T-helper 9 cell (primary cell): ENCODE results near the gene DNAJC3.
"Not testable (repeated sequence)": the region's sequence is repeated elsewhere in the genome, so short reads cannot be mapped to it uniquely, and the experiment has no call there.

Source experiments
- DNase-seq: peaks from one replicate; pipeline ENCODE4 v3.0.0-alpha.2; 2020

The DNAJC3 gene

GRCh38 chr13:95676105-95676761 lies 706 bp upstream of the DNAJC3 start:
- no peak for DNase-seq

- no peak for DNase-seq
These were observed 776 bp downstream of the DNAJC3 start for GRCh38 chr13:95677564-95678266.

GRCh38 chr13:95678967-95679366 lies 2.0 kb downstream of the DNAJC3 start:
- DNase-seq = no peak

GRCh38 chr13:95679722-95680121 lies 2.8 kb downstream of the DNAJC3 start:
- no peak for DNase-seq

- DNase-seq = no peak
These were observed 7.5 kb downstream of the DNAJC3 start for GRCh38 chr13:95684418-95684817.

- DNase-seq = not testable (repeated sequence)
These were observed 8.0 kb downstream of the DNAJC3 start for GRCh38 chr13:95684960-95685359.

- no peak for DNase-seq
These were observed 12.6 kb downstream of the DNAJC3 start for GRCh38 chr13:95689582-95689926.

GRCh38 chr13:95690986-95691385 lies 14.0 kb downstream of the DNAJC3 start:
- DNase-seq = not testable (repeated sequence)

- DNase-seq = no peak
These were observed 20.2 kb downstream of the DNAJC3 start for GRCh38 chr13:95697052-95697680.

- no peak for DNase-seq
These were observed 21.3 kb downstream of the DNAJC3 start for GRCh38 chr13:95698047-95698749.

GRCh38 chr13:95703576-95703975 lies 26.6 kb downstream of the DNAJC3 start:
- DNase-seq = no peak

- no peak for DNase-seq
These were observed 27.6 kb downstream of the DNAJC3 start for GRCh38 chr13:95704510-95704909.

- DNase-seq = no peak
These were observed 29.4 kb downstream of the DNAJC3 start for GRCh38 chr13:95706356-95706755.

GRCh38 chr13:95707035-95707434 lies 30.1 kb downstream of the DNAJC3 start:
- no peak for DNase-seq

- no peak for DNase-seq
These were observed 30.8 kb downstream of the DNAJC3 start for GRCh38 chr13:95707442-95708390.

- no peak for DNase-seq
These were observed 31.4 kb downstream of the DNAJC3 start for GRCh38 chr13:95708391-95708774.

- DNase-seq = no peak
These were observed 32.0 kb downstream of the DNAJC3 start for GRCh38 chr13:95708811-95709500.

- no peak for DNase-seq
These were observed 33.4 kb downstream of the DNAJC3 start for GRCh38 chr13:95710313-95710712.

GRCh38 chr13:95712846-95713245 lies 35.9 kb downstream of the DNAJC3 start:
- DNase-seq = not testable (repeated sequence)

- no peak for DNase-seq
These were observed 36.7 kb downstream of the DNAJC3 start for GRCh38 chr13:95713651-95714050.

- no peak for DNase-seq
These were observed 37.3 kb downstream of the DNAJC3 start for GRCh38 chr13:95714142-95714832.
